Measurements from ENCODE around the gene IL1B. TPM values are rescaled to one million over a fixed set of nuclear protein-coding genes. Genes with fewer than 3 reads are reported as not detected.

IL1B gene
- polyA plus RNA-seq, 1 donor, result 0.14 TPM

GRCh38 chr2:112829101-112829960 is 7.2 kb downstream of the IL1B start:
- DNase-seq (ENCODE audit: low read depth), result no peak

DNA sequence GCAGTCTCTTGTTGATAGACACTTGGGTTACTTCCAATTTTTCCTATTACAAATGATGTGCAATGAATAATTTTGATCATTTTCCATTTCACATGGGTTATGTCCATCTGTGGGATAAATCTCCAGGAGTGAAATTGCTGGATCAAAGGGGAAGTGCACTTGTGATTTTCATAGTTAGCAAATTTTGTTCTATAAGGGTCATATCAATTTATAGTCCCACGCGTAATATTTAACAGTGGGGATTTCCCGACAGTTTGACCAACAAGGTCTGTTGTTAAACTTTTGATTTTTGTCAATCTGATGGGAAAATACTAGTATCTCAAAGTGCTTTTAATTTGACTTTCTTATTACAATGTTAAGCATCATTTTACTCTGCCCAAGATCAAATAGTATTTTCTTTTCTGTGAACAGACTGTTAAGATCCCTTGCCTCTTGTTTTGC is 8.3 kb downstream of the IL1B start:
- DNase-seq (ENCODE audit: low read depth), result no peak

DNA sequence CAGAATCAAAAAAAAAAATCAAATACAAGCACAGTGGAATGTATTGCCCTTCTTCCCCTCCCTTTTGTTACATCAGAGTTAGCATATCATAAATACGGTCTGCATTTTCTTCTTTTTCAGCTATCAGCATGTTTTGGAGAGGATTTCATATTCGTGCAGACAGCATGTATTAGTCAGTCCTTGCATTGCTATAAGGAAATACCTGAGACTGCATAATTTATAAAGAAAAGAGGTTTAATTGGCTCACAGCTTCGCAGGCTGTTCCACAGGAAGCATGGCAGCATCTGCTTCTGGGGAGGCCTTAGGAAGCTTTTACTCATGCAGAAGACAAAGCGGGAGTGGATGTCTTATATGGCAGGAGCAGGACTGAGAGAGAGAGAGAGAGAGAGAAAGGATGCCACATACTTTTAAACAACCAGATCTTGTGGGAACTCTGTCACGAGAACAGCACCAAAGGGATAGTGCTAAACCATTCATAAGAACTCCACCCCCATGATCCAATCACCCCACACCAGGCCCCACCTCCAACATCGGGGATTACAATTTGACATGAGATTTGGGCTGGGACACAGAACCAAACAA is 8.9 kb downstream of the IL1B start:
- no peak for DNase-seq (ENCODE audit: low read depth)

- no peak for DNase-seq (ENCODE audit: low read depth)
Measured at GRCh38 chr2:112827009-112827408, 9.6 kb downstream of the IL1B start.

DNA sequence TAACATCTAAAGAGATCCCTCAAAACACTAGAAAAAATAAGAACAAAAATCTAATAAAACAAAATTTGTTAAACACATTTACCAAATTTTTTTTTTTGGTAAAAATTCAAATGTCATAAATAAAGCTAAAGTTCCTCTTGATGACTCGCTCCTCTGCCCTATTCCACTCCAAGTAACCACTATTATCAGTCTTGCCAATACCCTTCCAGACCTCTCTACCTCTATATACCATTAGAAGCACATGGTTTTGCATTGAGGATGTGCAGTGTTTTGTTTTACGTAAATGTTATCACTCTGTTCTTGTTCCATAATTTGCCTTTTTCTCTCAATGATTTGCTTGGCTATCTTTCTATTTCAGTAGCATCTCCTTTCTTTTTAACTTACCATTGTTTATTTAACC is 10.9 kb downstream of the IL1B start:
- DNase-seq (ENCODE audit: low read depth), result no peak

DNA sequence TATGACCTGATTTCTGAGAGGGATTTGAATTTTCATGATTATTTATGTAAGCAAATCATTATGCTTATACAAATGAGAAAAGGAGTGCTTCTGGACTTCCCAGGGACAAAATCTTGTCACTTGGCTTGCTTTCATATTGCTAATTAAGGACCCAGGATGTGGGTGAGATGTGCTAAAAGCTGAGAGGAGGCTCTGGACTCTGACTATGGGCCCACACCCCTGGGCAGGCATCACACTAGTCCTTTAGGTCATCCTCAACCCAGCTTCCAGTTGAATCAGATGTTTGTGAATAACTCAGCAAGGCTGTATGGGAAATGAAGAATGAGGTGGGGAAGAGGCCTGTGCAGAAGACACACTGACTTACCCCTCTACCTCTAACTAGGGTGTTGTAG is 11.9 kb downstream of the IL1B start:
- DNase-seq (ENCODE audit: low read depth), result no peak

DNA sequence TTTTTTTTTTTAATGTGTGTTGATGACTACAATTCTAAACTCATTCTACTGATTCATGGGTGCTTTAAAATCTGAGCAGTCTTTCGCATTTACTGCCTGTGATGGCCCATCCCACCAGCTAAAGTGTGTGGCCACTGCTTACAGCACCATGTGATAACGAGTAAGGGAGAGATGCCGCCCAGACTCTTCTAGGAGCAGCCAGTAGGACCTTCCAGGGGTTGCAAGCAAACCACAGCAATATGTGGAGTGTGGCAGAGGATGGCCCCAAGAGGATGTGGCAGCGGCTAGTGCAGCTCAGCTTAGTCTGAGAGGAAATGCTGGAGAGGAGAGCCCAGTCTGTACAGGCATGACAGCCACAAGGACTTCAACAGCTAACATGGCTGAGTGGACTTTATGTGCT is 14.9 kb downstream of the IL1B start:
- DNase-seq (ENCODE audit: low read depth), result no peak

DNA sequence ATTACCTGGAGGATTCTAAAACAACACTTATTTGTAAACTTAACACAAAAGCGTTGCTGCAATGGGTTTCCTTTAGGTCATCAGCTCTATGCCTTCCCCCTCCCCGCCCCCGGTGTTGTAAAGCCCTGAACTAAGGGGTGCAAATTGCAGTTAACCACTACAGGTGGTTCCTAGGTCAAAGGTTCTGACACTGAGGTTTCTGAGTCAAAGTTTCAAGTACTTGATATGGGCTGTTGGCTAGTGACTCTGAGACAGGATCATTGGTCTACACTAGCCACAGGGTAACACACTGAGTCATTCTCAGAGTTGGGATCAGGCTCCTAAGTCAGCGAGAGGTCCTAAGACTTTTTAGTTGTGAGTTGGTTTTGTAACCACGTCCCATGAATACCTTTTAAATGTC is 15.4 kb downstream of the IL1B start:
- DNase-seq (ENCODE audit: low read depth), result no peak

- DNase-seq (ENCODE audit: low read depth), result no peak
Measured at GRCh38 chr2:112820343-112820742, 16.2 kb downstream of the IL1B start.

DNA sequence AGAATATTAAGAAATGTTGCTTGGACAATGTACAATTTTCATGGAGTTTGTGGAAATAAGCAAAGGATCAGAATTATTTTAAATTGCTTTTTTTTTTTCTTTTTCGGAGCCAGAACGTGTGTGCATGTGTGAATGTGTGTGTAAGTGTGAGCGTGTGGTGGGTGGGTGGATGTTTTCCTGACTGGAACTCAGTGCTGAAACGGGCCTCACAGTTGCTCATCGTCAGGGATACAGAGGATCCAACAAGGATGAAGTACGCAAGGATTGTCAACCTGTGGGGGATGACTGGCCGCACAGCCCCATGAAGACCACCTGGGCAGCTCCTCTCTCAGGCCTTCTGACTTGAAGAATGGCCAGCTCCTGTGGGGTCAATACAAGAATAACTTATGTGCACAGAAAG is 17.5 kb downstream of the IL1B start:
- DNase-seq (ENCODE audit: low read depth), result no peak

DNA sequence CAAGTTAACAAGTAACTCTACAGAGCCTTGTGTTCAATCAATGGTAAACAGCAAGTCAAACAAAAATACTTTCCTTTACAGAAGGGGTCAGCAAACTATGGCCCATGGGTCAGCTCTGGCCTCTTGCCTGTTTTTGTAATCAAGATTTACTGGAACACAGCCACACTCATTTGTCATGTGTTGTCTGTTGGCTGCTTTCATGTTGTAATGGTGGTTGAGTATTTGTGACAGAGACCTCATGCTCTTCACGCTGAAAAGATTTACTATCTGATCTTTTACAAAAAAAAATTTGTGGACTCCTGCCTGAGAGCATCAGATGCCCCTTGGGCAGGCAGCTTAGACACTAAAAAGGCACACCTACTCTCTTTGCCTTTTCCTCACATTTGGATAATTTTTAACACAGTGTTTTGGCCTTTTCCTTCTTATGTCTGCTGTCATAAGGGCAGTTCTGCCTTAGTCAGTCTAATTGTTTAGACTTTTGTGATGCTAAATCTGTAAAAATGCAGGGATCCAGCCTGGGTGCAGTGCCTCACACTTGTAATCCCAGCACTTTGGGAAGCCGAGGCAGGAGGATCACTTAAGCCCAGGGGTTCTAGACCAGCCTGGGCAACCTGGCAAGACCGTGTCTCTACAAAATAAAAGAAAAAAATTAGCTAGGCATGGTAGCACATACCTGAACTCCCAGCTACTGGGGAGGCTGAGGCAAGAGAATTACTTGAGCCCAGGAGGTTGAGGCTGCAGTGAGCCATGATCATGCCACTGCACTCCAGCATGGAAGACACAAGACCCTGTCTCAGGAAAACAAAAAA is 18.3 kb downstream of the IL1B start:
- DNase-seq (ENCODE audit: low read depth), result no peak

- no peak for DNase-seq (ENCODE audit: low read depth)
Measured at GRCh38 chr2:112817082-112817689, 19.4 kb downstream of the IL1B start.

- DNase-seq (ENCODE audit: low read depth), result no peak
Measured at GRCh38 chr2:112814278-112814677, 22.3 kb downstream of the IL1B start.

GRCh38 chr2:112813280-112813966 is 23.2 kb downstream of the IL1B start:
- no peak for DNase-seq (ENCODE audit: low read depth)

- DNase-seq (ENCODE audit: low read depth), result no peak
Measured at GRCh38 chr2:112812318-112813267, 24.0 kb downstream of the IL1B start.

GRCh38 chr2:112811841-112812306 is 24.7 kb downstream of the IL1B start:
- no peak for DNase-seq (ENCODE audit: low read depth)

GRCh38 chr2:112811276-112811831 is 25.2 kb downstream of the IL1B start:
- no peak for DNase-seq (ENCODE audit: low read depth)

GRCh38 chr2:112809112-112809511 is 27.5 kb downstream of the IL1B start:
- DNase-seq (ENCODE audit: low read depth), result no peak

DNA sequence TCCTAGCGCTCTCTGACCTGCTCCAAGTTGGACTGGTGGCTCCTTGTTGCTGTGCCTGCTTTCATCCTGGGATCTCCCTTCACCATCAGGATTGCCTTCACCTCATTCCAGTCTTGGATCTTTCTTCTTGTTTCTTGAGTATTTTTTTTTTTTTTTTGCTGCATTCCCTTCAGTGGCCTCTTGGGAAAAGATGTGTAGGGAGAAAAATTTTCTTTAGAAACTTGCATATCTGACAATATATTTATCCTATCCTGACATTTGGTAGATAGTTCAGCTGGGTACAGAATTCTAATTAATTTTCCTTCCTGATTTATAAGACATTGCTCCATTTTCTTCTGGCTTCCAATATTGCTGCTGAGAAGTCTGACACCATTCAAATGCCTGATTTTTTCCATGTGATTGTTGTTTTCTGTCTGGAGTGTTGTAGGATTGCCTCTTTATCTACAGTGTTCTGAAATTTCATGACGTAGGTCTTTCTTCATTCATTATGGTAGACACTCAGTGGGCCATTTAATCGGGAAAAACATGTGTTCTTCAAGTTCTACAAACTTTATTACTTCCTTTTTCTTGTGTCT is 29.3 kb downstream of the IL1B start:
- no peak for DNase-seq (ENCODE audit: low read depth)

- no peak for DNase-seq (ENCODE audit: low read depth)
Measured at GRCh38 chr2:112805542-112805941, 31.0 kb downstream of the IL1B start.

All from forelimb muscle (tissue), 1 donor.